ENCODE measurements around the gene DNM1. TPM values are rescaled to one million over a fixed set of nuclear protein-coding genes. Genes with fewer than 3 reads are reported as not detected.
A peak's percentile ranks its signal among the peaks of the same experiment; 100 is the strongest.

The DNM1 gene
- total RNA-seq, 6 donors from 2014 or later = 1.4 to 17.8 (median 7.9) TPM

DNA sequence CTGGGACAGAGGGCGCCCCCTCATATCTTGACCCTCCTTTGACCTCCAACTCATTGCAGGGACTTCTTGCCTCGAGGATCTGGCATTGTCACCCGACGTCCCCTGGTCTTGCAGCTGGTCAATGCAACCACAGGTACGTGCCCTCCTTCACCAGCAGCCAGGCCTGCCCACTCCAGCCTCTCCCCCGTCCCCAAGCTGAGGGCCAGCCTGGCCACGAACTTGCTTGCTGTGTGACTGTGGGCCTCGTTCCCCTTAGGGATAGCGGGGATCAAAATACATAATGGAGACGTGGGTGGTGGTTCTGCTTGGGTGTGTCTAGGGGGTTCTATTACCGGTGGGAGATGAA lies 15.0 kb downstream of the DNM1 start:
- TF ChIP-seq POLR2AphosphoS5 (IDR thresholded peaks at IDR 0.05) (no peak), EP300 (IDR thresholded peaks at IDR 0.05) (no peak), POLR2A (IDR thresholded peaks at IDR 0.05) (no peak)
- TF ChIP-seq, protein P1, sequence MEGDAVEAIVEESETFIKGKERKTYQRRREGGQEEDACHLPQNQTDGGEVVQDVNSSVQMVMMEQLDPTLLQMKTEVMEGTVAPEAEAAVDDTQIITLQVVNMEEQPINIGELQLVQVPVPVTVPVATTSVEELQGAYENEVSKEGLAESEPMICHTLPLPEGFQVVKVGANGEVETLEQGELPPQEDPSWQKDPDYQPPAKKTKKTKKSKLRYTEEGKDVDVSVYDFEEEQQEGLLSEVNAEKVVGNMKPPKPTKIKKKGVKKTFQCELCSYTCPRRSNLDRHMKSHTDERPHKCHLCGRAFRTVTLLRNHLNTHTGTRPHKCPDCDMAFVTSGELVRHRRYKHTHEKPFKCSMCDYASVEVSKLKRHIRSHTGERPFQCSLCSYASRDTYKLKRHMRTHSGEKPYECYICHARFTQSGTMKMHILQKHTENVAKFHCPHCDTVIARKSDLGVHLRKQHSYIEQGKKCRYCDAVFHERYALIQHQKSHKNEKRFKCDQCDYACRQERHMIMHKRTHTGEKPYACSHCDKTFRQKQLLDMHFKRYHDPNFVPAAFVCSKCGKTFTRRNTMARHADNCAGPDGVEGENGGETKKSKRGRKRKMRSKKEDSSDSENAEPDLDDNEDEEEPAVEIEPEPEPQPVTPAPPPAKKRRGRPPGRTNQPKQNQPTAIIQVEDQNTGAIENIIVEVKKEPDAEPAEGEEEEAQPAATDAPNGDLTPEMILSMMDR (IDR thresholded peaks at IDR 0.05) = no peak
- H3K27ac ChIP-seq = no peak overlapping the region
- 69 to 76% methylated on average over 10 to 11 of the region's 11 CpGs for WGBS, 2 donors
- peak overlapping the region in 3 of 4 donors; percentile 27 to 49 (median 46) for H3K4me3 ChIP-seq
- H3K4me1 ChIP-seq = peaks cover 0 to 18% (median 13%) of the 10 kb centered on the region in 4 donors
- no peak for ATAC-seq (ENCODE audit: low FRiP score in 2 of 2)
- no peaks in the 10 kb centered on the region for H3K36me3 ChIP-seq
- DNase-seq = no peak
- no peaks in the 10 kb centered on the region for H3K27me3 ChIP-seq
- no peaks in the 10 kb centered on the region for H3K9me3 ChIP-seq

DNA sequence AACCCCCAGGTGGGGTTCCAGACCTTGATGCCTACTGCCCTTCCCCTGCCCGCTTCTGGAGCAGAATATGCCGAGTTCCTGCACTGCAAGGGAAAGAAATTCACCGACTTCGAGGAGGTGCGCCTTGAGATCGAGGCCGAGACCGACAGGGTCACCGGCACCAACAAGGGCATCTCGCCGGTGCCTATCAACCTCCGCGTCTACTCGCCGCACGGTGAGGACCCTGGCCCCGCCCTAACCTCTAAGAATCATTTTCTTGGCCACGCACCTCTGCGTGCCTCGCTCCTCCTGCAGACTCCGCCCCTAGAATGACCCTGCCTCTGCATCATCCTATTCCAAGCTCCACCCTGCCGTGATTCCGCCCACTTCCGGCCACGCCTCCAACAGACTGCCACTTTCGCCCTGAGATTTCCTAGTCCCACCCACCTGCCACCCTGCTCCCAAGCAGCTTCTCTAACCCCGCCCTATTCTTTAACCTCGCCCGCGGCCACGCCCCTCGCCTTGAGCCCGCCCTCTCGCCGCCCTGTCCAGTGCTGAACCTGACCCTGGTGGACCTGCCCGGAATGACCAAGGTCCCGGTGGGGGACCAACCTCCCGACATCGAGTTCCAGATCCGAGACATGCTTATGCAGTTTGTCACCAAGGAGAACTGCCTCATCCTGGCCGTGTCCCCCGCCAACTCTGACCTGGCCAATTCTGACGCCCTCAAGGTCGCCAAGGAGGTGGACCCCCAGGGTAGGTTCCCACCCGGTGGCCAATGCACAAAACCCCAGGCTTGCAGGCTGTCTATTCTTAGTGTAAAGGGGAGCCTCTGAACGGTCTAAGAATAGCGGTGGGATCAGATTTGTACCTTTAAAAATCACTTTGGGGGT lies 15.6 kb downstream of the DNM1 start:
- WGBS, 2 donors = 19 to 33% methylated on average over 33 to 47 of the region's 47 CpGs
- DNase-seq (peak; percentile 96 to 98), ATAC-seq (ENCODE audit: low FRiP score in 2 of 2) (peak; percentile 90 to 95)
- Histone ChIP-seq H3K4me3 (peak overlapping the region in 3 of 4 donors; percentile 27 to 49 (median 46)), H3K4me1 (peaks cover 0 to 18% (median 13%) of the 10 kb centered on the region in 4 donors), H3K36me3 (no peaks in the 10 kb centered on the region), H3K27ac (no peak overlapping the region), H3K27me3 (no peaks in the 10 kb centered on the region), H3K9me3 (no peaks in the 10 kb centered on the region)
- TF ChIP-seq POLR2A (IDR thresholded peaks at IDR 0.05) (no peak), EP300 (IDR thresholded peaks at IDR 0.05) (no peak)
- TF ChIP-seq, protein P1 (IDR thresholded peaks at IDR 0.05) = peak in 4 of 6 experiments; percentile 11 to 55 (median 29)

DNA sequence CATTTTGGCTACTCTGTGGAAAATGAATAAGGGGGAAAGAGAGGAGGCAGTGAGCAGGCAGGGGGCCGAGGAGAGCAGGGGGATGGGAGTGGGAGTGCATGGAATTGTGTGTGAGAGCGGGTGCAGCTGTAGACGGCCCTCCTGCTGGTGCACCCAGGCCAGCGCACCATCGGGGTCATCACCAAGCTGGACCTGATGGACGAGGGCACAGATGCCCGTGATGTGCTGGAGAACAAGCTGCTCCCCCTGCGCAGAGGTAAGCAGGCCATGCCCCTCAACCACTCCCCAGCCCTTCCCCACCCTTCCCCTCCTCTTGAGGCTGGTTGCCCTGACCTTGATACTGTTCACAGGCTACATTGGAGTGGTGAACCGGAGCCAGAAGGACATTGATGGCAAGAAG lies 16.7 kb downstream of the DNM1 start:
- WGBS, 2 donors = 81 to 83% methylated on average over 8 to 9 of the region's 9 CpGs
- Histone ChIP-seq H3K4me1 (peaks cover 0 to 18% (median 13%) of the 10 kb centered on the region in 4 donors), H3K27me3 (no peaks in the 10 kb centered on the region), H3K4me3 (no peak overlapping the region), H3K27ac (no peak overlapping the region), H3K36me3 (no peaks in the 10 kb centered on the region), H3K9me3 (no peaks in the 10 kb centered on the region)
- DNase-seq (no peak), ATAC-seq (ENCODE audit: low FRiP score in 2 of 2) (no peak)
- TF ChIP-seq POLR2A (IDR thresholded peaks at IDR 0.05) (no peak), EP300 (IDR thresholded peaks at IDR 0.05) (no peak), POLR2AphosphoS5 (IDR thresholded peaks at IDR 0.05) (no peak)
- TF ChIP-seq, protein P1 (IDR thresholded peaks at IDR 0.05) = no peak

DNA sequence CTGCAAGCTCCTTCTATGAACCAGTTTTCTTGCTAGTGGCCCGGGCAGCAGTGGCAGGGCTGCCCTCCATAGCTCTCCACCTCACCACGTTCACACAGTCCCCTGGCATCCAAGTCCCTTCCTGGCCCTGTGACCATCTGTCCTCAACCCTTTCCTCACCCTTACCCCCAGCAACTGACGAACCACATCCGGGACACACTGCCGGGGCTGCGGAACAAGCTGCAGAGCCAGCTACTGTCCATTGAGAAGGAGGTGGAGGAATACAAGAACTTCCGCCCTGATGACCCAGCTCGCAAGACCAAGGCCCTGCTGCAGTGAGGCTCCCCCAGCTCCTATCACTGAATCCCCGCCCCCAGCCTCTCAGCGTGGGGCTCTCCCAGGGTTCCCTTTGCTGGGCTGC lies 18.8 kb downstream of the DNM1 start:
- H3K4me1 ChIP-seq = peaks cover 0 to 18% (median 13%) of the 10 kb centered on the region in 4 donors
- TF ChIP-seq EP300 (IDR thresholded peaks at IDR 0.05) = no peak
- no peak for TF ChIP-seq POLR2AphosphoS5 (IDR thresholded peaks at IDR 0.05)
- TF ChIP-seq, protein P1 (IDR thresholded peaks at IDR 0.05) = no peak
- no peak for TF ChIP-seq POLR2A (IDR thresholded peaks at IDR 0.05)
- ATAC-seq (ENCODE audit: low FRiP score in 2 of 2) = no peak

More for the DNA sequence above, 18.8 kb downstream of the DNM1 start:
- no peaks in the 10 kb centered on the region for H3K27me3 ChIP-seq
- no peak overlapping the region for H3K27ac ChIP-seq
- DNase-seq = no peak
- H3K36me3 ChIP-seq = no peaks in the 10 kb centered on the region
- H3K9me3 ChIP-seq = no peaks in the 10 kb centered on the region
- H3K4me3 ChIP-seq = no peak overlapping the region
- 88 to 89% methylated on average over 10 of the region's 10 CpGs for WGBS, 2 donors
